NK-92 (cell line): ENCODE results near the gene ASXL3.

ENCODE experiments used
- DNase-seq: peaks from one replicate; lab custom pipeline; 2025; ENCODE audit not compliant: unreplicated experiment; lab: John Stamatoyannopoulos, UW

The ASXL3 gene

GRCh38 chr18:33581856-33582255 lies 3.8 kb downstream of the ASXL3 start:
- DNase-seq, result no peak

GRCh38 chr18:33583901-33584300 lies 5.9 kb downstream of the ASXL3 start:
- DNase-seq, result no peak

- no peak for DNase-seq
Observed at GRCh38 chr18:33584548-33585430, 6.8 kb downstream of the ASXL3 start.

- DNase-seq, result no peak
Observed at GRCh38 chr18:33585431-33585775, 7.4 kb downstream of the ASXL3 start.

- DNase-seq, result no peak
Observed at GRCh38 chr18:33588361-33588760, 10.3 kb downstream of the ASXL3 start.

GRCh38 chr18:33593261-33593660 lies 15.2 kb downstream of the ASXL3 start:
- no peak for DNase-seq

GRCh38 chr18:33594799-33595198 lies 16.8 kb downstream of the ASXL3 start:
- DNase-seq, result no peak

- DNase-seq, result no peak
Observed at GRCh38 chr18:33596178-33596854, 18.3 kb downstream of the ASXL3 start.

GRCh38 chr18:33600846-33601245 lies 22.8 kb downstream of the ASXL3 start:
- DNase-seq, result no peak

- no peak for DNase-seq
Observed at GRCh38 chr18:33603454-33603853, 25.4 kb downstream of the ASXL3 start.

- no peak for DNase-seq
Observed at GRCh38 chr18:33605250-33605649, 27.2 kb downstream of the ASXL3 start.

- DNase-seq, result no peak
Observed at GRCh38 chr18:33606621-33607020, 28.6 kb downstream of the ASXL3 start.

- DNase-seq, result no peak
Observed at GRCh38 chr18:33611525-33612135, 33.6 kb downstream of the ASXL3 start.

GRCh38 chr18:33612632-33613031 lies 34.6 kb downstream of the ASXL3 start:
- no peak for DNase-seq

- no peak for DNase-seq
Observed at GRCh38 chr18:33616556-33616955, 38.5 kb downstream of the ASXL3 start.

GRCh38 chr18:33627114-33627513 lies 49.1 kb downstream of the ASXL3 start:
- no peak for DNase-seq

- DNase-seq, result no peak
Observed at GRCh38 chr18:33630476-33630875, 52.5 kb downstream of the ASXL3 start.

GRCh38 chr18:33641141-33641540 lies 63.1 kb downstream of the ASXL3 start:
- no peak for DNase-seq

- no peak for DNase-seq
Observed at GRCh38 chr18:33644494-33644893, 66.5 kb downstream of the ASXL3 start.

GRCh38 chr18:33647365-33647764 lies 69.3 kb downstream of the ASXL3 start:
- no peak for DNase-seq

- DNase-seq, result no peak
Observed at GRCh38 chr18:33652635-33653034, 74.6 kb downstream of the ASXL3 start.

- DNase-seq, result no peak
Observed at GRCh38 chr18:33653231-33653630, 75.2 kb downstream of the ASXL3 start.
